KG1 (cell line): ENCODE data around the gene TMEM217.

ENCODE experiments used
- DNase-seq: peaks from one replicate; lab custom pipeline; 2025; lab: John Stamatoyannopoulos, UW

Gene TMEM217

GRCh38 chr6:37168163-37168758, 89.7 kb downstream of the TMEM217 start:
- no peak for DNase-seq

- DNase-seq = no peak
These were observed 95.2 kb downstream of the TMEM217 start for GRCh38 chr6:37162740-37163139.
